ENCODE measurements around the gene OTUD6A.

The OTUD6A gene, protein sequence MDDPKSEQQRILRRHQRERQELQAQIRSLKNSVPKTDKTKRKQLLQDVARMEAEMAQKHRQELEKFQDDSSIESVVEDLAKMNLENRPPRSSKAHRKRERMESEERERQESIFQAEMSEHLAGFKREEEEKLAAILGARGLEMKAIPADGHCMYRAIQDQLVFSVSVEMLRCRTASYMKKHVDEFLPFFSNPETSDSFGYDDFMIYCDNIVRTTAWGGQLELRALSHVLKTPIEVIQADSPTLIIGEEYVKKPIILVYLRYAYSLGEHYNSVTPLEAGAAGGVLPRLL

DNA sequence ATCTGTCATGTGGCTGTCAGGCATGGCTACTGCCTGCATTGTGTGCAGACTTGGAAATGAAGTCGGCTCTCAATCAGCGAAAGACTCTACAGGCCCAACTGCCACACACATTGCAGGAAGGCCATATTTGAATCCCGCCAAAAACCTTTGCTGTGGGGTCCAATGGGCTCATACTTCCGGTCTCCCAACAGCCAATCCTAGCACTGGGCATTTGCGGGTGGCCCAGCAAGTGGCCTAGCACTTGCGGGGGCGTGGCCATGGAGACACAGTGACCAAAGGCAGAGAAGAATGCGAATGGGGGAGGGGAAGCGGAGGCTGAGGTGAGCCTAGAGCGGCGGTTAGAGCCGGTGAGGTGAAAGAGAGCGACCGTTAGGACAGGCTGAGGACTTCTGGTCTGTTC, at the start of gene OTUD6A:
OTUD6A (plus strand) TSS at position 382 of the 400 bp plus-strand sequence. CDS start 68 bp downstream, outside the sequence.
- Histone ChIP-seq H3K27ac (ENCODE audit: low read length) (no peak within 1 kb of the TSS), H3K27me3 (ENCODE audit: insufficient read depth, low read length, poor library complexity) (no peaks in the 10 kb centered on the region), H3K4me3 (ENCODE audit: low read depth in 1 of 2, low read length in 2 of 2) (no peak within 1 kb of the TSS), H3K4me2 (ENCODE audit: insufficient read depth, low read length) (no peak within 1 kb of the TSS), H3K79me2 (ENCODE audit: insufficient read depth, low read length) (no peaks in the 10 kb centered on the region), H3K9me3 (ENCODE audit: insufficient read depth, low read length, severe bottlenecking) (no peaks in the 10 kb centered on the region), H3K4me1 (ENCODE audit: insufficient read depth, low read length) (no peaks in the 10 kb centered on the region), H2AFZ (ENCODE audit: low read depth, low read length) (no peak within 1 kb of the TSS), H3K36me3 (ENCODE audit: insufficient read depth, low read length) (no peaks in the 10 kb centered on the region), H3K9ac (ENCODE audit: low read depth, low read length) (no peak within 1 kb of the TSS), H4K20me1 (ENCODE audit: insufficient read depth, low read length) (no peaks in the 10 kb centered on the region)
- ATAC-seq (ENCODE audit: insufficient read depth, low read depth) (no peak), DNase-seq (no peak)
- TF ChIP-seq EZH2 (IDR thresholded peaks at IDR 0.05; ENCODE audit: borderline replicate concordance, low read depth, low read length, severe bottlenecking) (no peak), CTCF (IDR thresholded peaks at IDR 0.05; ENCODE audit: borderline replicate concordance, extremely low read depth, low read length, poor library complexity, severe bottlenecking) (no peak)

GRCh38 chrX:70012756-70013155, 49.5 kb upstream of the OTUD6A start:
- no peaks in the 10 kb centered on the region for H3K9me3 ChIP-seq (ENCODE audit: insufficient read depth, low read length, severe bottlenecking)
- no peaks in the 10 kb centered on the region for H3K79me2 ChIP-seq (ENCODE audit: insufficient read depth, low read length)
- no peak for DNase-seq
- no peak overlapping the region for H3K4me2 ChIP-seq (ENCODE audit: insufficient read depth, low read length)
- H3K4me1 ChIP-seq (ENCODE audit: insufficient read depth, low read length) = no peaks in the 10 kb centered on the region
- H2AFZ ChIP-seq (ENCODE audit: low read depth, low read length) = no peak overlapping the region
- no peaks in the 10 kb centered on the region for H4K20me1 ChIP-seq (ENCODE audit: insufficient read depth, low read length)
- no peak for TF ChIP-seq EZH2 (IDR thresholded peaks at IDR 0.05; ENCODE audit: borderline replicate concordance, low read depth, low read length, severe bottlenecking)
- no peak for TF ChIP-seq CTCF (IDR thresholded peaks at IDR 0.05; ENCODE audit: borderline replicate concordance, extremely low read depth, low read length, poor library complexity, severe bottlenecking)
- no peak overlapping the region for H3K4me3 ChIP-seq (ENCODE audit: low read depth in 1 of 2, low read length in 2 of 2)
- no peaks in the 10 kb centered on the region for H3K27me3 ChIP-seq (ENCODE audit: insufficient read depth, low read length, poor library complexity)
- H3K27ac ChIP-seq (ENCODE audit: low read length) = no peak overlapping the region
- no peak overlapping the region for H3K9ac ChIP-seq (ENCODE audit: low read depth, low read length)
- ATAC-seq (ENCODE audit: insufficient read depth, low read depth) = no peak
- no peaks in the 10 kb centered on the region for H3K36me3 ChIP-seq (ENCODE audit: insufficient read depth, low read length)

DNA sequence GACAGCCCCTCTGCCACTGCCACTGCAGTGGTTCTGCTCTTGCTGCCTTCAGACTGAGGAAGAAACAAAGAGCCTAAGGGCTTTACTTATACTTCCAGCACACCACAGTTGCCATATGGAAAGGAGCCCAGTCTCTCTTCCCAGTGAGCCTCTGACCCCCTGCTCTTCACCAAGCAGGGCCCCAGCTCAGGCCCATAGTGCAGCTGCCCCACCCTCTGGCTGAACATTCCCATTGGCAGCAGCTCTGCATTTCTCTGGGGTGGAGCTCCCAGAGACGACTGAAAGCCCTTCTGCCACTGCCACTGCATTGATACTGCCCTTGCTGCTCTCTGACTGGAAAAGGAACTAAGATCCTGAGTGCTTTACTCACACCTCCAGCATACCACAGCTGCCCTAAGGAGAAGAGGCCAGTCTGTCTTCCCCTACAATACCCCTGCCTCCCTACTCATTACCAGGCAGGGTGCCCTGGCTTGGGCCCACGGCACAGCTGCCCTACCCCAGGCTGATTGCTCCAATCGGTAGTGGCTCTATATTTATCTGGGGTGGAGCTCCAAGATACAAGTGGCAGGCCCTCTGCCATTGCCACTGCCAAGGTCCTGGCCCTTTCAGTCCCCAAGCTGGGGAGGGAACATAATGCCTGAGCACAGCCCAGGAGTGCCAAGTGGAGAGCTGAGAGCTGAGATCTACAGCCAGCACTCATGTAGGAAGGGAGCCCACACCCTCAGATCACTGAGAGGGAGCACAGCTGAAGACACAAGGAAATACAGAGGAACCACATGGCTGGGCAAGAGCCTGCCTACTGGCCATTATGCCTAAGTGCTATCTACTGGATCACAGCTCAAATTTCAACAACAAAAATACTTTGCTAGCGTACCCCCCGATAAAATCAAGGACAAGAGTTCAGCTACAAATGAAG, 48.5 kb upstream of the OTUD6A start:
- no peaks in the 10 kb centered on the region for H3K27me3 ChIP-seq (ENCODE audit: insufficient read depth, low read length, poor library complexity)
- ATAC-seq (ENCODE audit: insufficient read depth, low read depth) = no peak
- H3K9ac ChIP-seq (ENCODE audit: low read depth, low read length) = no peak overlapping the region
- H3K4me1 ChIP-seq (ENCODE audit: insufficient read depth, low read length) = no peaks in the 10 kb centered on the region
- H4K20me1 ChIP-seq (ENCODE audit: insufficient read depth, low read length) = no peaks in the 10 kb centered on the region
- H3K27ac ChIP-seq (ENCODE audit: low read length) = no peak overlapping the region
- H3K79me2 ChIP-seq (ENCODE audit: insufficient read depth, low read length) = no peaks in the 10 kb centered on the region
- H3K9me3 ChIP-seq (ENCODE audit: insufficient read depth, low read length, severe bottlenecking) = no peaks in the 10 kb centered on the region
- H3K36me3 ChIP-seq (ENCODE audit: insufficient read depth, low read length) = no peaks in the 10 kb centered on the region
- H3K4me3 ChIP-seq (ENCODE audit: low read depth in 1 of 2, low read length in 2 of 2) = no peak overlapping the region
- H3K4me2 ChIP-seq (ENCODE audit: insufficient read depth, low read length) = no peak overlapping the region
- DNase-seq = no peak
- no peak overlapping the region for H2AFZ ChIP-seq (ENCODE audit: low read depth, low read length)
- TF ChIP-seq CTCF (IDR thresholded peaks at IDR 0.05; ENCODE audit: borderline replicate concordance, extremely low read depth, low read length, poor library complexity, severe bottlenecking) = no peak
- TF ChIP-seq EZH2 (IDR thresholded peaks at IDR 0.05; ENCODE audit: borderline replicate concordance, low read depth, low read length, severe bottlenecking) = no peak

All from DND-41 (cell line).